ENCODE results near the gene IFT122.

DNA sequence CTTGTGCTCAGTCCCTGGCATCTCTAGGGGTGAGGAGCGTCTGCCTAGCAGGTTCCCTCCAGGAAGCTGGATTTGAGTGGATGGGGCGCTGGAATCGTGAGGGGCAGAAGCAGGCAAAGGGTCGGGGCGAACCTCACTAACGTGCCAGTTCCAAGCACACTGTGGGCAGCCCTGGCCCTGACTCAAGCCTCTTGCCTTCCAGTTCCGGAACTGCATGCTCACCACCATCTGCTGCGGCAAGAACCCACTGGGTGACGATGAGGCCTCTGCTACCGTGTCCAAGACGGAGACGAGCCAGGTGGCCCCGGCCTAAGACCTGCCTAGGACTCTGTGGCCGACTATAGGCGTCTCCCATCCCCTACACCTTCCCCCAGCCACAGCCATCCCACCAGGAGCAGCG lies 93.4 kb downstream of the IFT122 start:
- TF ChIP-seq POLR2A (IDR thresholded peaks at IDR 0.05) (no peak), CTCF (IDR thresholded peaks at IDR 0.05) (no peak), POLR2AphosphoS5 (IDR thresholded peaks at IDR 0.05) (no peak), EP300 (IDR thresholded peaks at IDR 0.05) (no peak)

Data from upper lobe of left lung (tissue), 4 donors.